ENCODE data around the gene ZNF121. TPM values are rescaled to one million over a fixed set of nuclear protein-coding genes. Genes with fewer than 3 reads are reported as not detected.

The ZNF121 gene
- total RNA-seq, 1 donor from 2014 or later = 178 TPM

GRCh38 chr19:9566729-9567128, 17.6 kb downstream of the ZNF121 start:
- TF ChIP-seq EZH2 (IDR thresholded peaks at IDR 0.05) = no peak
- TF ChIP-seq, protein P1, sequence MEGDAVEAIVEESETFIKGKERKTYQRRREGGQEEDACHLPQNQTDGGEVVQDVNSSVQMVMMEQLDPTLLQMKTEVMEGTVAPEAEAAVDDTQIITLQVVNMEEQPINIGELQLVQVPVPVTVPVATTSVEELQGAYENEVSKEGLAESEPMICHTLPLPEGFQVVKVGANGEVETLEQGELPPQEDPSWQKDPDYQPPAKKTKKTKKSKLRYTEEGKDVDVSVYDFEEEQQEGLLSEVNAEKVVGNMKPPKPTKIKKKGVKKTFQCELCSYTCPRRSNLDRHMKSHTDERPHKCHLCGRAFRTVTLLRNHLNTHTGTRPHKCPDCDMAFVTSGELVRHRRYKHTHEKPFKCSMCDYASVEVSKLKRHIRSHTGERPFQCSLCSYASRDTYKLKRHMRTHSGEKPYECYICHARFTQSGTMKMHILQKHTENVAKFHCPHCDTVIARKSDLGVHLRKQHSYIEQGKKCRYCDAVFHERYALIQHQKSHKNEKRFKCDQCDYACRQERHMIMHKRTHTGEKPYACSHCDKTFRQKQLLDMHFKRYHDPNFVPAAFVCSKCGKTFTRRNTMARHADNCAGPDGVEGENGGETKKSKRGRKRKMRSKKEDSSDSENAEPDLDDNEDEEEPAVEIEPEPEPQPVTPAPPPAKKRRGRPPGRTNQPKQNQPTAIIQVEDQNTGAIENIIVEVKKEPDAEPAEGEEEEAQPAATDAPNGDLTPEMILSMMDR (IDR thresholded peaks at IDR 0.05) = no peak
- TF ChIP-seq EZH2phosphoT487 (IDR thresholded peaks at IDR 0.05) = no peak
- Histone ChIP-seq H3K4me3 (no peak overlapping the region), H3K79me2 (ENCODE audit: low read depth) (peaks cover 97% of the 10 kb centered on the region)

DNA sequence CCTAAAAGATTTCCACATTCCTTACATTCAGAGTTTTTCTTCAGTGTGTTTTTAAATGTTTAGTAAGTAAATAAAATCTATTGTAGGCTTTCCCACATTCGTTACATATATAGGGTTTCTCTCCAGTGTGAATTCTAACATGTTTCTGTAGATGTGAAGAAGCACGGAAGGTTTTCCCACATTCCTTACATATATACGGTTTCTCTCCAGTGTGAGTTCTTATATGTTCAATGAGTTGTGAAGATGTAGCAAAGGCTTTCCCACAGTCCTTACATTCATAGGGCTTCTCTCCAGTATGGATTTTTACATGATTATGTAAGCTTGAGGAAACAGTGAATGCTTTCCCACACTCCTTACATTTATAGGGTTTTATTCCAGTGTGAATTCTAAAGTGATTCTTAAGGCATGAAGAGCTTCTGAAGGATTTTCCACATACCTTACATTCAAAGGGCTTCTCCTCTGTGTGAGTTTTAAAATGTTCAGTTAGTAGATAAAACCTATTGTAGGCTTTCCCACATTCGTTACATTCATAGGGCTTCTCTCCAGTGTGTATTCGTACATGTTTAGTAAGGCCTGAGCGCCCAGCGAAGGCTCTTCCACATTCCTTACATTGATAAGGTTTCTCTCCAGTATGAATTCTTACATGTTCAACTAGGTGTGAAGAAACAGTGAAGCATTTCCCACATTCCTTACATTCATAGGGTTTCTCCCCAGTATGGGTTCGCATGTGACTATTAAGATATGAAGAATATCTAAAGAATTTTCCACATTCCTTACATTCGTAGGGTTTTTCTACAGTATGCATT, 18.2 kb downstream of the ZNF121 start:
- Mint-ChIP-seq H3K36me3 (peaks cover 73% of the 10 kb centered on the region), H3K4me1 (no peaks in the 10 kb centered on the region), H3K4me3 (no peak overlapping the region), H3K9me3 (peaks cover 88% of the 10 kb centered on the region), H3K27me3 (ENCODE audit: insufficient read depth, low read depth) (peaks cover 4% of the 10 kb centered on the region), H3K27ac (no peak overlapping the region)
- DNase-seq (ENCODE audit: low spot score) = no peak
- Histone ChIP-seq H3K4me2 (no peak overlapping the region), H3K4me1 (no peaks in the 10 kb centered on the region), H4K20me1 (ENCODE audit: low read depth) (no peaks in the 10 kb centered on the region), H3F3A (ENCODE audit: low read depth) (peaks cover 54% of the 10 kb centered on the region), H3K79me2 (ENCODE audit: low read depth) (peaks cover 91% of the 10 kb centered on the region), H3K36me3 (peaks cover 78% of the 10 kb centered on the region), H2AFZ (replicated peaks) (no peak overlapping the region), H3K27me3 (peaks cover 7% of the 10 kb centered on the region), H3K9ac (no peak overlapping the region), H3K9me3 (ENCODE audit: low read depth) (peaks cover 69% of the 10 kb centered on the region), H3K4me3 (no peak overlapping the region), H3K27ac (no peak overlapping the region)
- TF ChIP-seq EZH2phosphoT487 (IDR thresholded peaks at IDR 0.05) = no peak
- TF ChIP-seq, protein P1 (IDR thresholded peaks at IDR 0.05) = no peak
- TF ChIP-seq EZH2 (IDR thresholded peaks at IDR 0.05) = no peak

More at GRCh38 chr19:9566729-9567128, 17.6 kb downstream of the ZNF121 start:
- H3K9me3 ChIP-seq (ENCODE audit: low read depth) = peaks cover 76% of the 10 kb centered on the region
- H3K9ac ChIP-seq = no peak overlapping the region
- Mint-ChIP-seq H3K9me3 (peaks cover 88% of the 10 kb centered on the region), H3K4me1 (no peaks in the 10 kb centered on the region), H3K27ac (no peak overlapping the region), H3K4me3 (no peak overlapping the region), H3K36me3 (peaks cover 73% of the 10 kb centered on the region), H3K27me3 (ENCODE audit: insufficient read depth, low read depth) (peaks cover 2% of the 10 kb centered on the region)
- peaks cover 7% of the 10 kb centered on the region for H3K27me3 ChIP-seq
- H4K20me1 ChIP-seq (ENCODE audit: low read depth) = no peaks in the 10 kb centered on the region
- no peak overlapping the region for H3K27ac ChIP-seq
- no peak overlapping the region for H2AFZ ChIP-seq (replicated peaks)
- DNase-seq (ENCODE audit: low spot score) = no peak
- H3F3A ChIP-seq (ENCODE audit: low read depth) = peaks cover 50% of the 10 kb centered on the region
- H3K4me2 ChIP-seq = no peak overlapping the region
- H3K4me1 ChIP-seq = no peaks in the 10 kb centered on the region
- H3K36me3 ChIP-seq = peaks cover 80% of the 10 kb centered on the region

DNA sequence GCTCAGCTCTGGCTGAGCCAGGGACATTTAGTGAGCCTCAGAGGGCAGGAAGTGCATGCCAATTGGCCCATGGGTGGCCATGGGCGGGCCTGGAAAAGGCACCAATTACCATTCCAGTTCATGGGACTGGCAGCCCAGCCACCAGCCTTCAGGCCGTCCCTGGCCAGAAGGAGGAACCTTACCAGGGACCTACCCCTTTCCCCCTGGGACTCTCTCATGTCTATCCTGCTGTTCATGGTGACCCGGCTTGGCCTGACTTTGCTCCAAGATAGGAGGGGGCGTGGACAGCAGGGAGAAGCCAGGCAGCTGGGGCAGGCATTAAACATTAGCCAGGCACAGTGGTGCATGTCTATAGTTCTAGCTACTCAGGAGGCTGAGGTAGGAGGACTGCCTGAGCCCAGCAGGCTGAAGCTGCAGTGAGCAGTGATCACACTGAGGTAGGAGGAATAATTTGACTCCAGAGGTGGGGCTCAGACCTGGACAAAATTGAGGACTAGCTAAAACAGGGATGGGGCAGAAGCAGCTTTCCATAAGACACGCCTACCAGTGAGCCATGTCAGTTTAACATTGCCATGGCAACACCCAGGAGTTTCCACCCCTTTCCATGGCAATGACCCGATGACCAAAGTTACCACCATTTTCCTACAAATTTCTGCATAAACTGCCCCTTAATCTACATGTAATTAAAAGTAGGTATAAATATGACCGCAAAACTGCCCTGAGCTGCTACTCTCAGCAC, 31.6 kb downstream of the ZNF121 start:
- Mint-ChIP-seq H3K27ac (no peak overlapping the region), H3K9me3 (peaks cover 31% of the 10 kb centered on the region), H3K36me3 (peaks cover 4% of the 10 kb centered on the region), H3K4me1 (no peaks in the 10 kb centered on the region), H3K4me3 (no peak overlapping the region), H3K27me3 (ENCODE audit: insufficient read depth, low read depth) (no peaks in the 10 kb centered on the region)
- no peaks in the 10 kb centered on the region for H4K20me1 ChIP-seq (ENCODE audit: low read depth)
- no peaks in the 10 kb centered on the region for H3K4me1 ChIP-seq
- no peaks in the 10 kb centered on the region for H3K9me3 ChIP-seq (ENCODE audit: low read depth)
- H2AFZ ChIP-seq (replicated peaks) = no peak overlapping the region
- H3K27ac ChIP-seq = no peak overlapping the region
- H3K79me2 ChIP-seq (ENCODE audit: low read depth) = no peaks in the 10 kb centered on the region
- no peak overlapping the region for H3K4me3 ChIP-seq
- no peak overlapping the region for H3K9ac ChIP-seq
- H3K4me2 ChIP-seq = no peak overlapping the region
- no peaks in the 10 kb centered on the region for H3K36me3 ChIP-seq
- H3F3A ChIP-seq (ENCODE audit: low read depth) = peaks cover 2% of the 10 kb centered on the region
- TF ChIP-seq EZH2phosphoT487 (IDR thresholded peaks at IDR 0.05) (no peak), EZH2 (IDR thresholded peaks at IDR 0.05) (no peak)
- TF ChIP-seq, protein P1 (IDR thresholded peaks at IDR 0.05) = no peak
- no peak for DNase-seq (ENCODE audit: low spot score)
- no peaks in the 10 kb centered on the region for H3K27me3 ChIP-seq
